SK-N-MC (cell line): ENCODE measurements around the gene TCF12.

Experiments
- DNase-seq: peaks from one replicate; pipeline ENCODE4 v3.0.0-alpha.2; 2011; ENCODE audit warnings: low read depth, low spot score
- H3K27ac ChIP-seq: fragments of 200-600 bp; sonication (generic); 2 replicates; pipeline ENCODE4 v1.5.1; 2016; ENCODE audit warnings: mixed run types
- H3K36me3 ChIP-seq: fragments of 200-600 bp; sonication (generic); 2 replicates; pipeline ENCODE4 v1.6.1; 2017; ENCODE audit warnings: antibody characterized with exemption, low read length, mixed read lengths; ENCODE audit not compliant: insufficient read depth
- H3K4me3 ChIP-seq: fragments of 200-600 bp; sonication (generic); 2 replicates; pipeline ENCODE4 v1.5.1; 2016
- H3K9ac ChIP-seq: fragments of 200-600 bp; sonication (generic); 2 replicates; pipeline ENCODE4 v1.8.0; 2017; ENCODE audit warnings: mixed run types, mixed read lengths; ENCODE audit not compliant: insufficient read length
- H3K9me3 ChIP-seq: fragments of 200-600 bp; sonication (generic); 2 replicates; pipeline ENCODE4 v1.6.1; 2017; ENCODE audit warnings: low read depth, mild to moderate bottlenecking, antibody characterized with exemption, low read length, moderate library complexity, mixed read lengths
- EZH2 ChIP-seq: fragments of 200-600 bp; sonication (generic); IDR thresholded peaks from one replicate; pipeline ENCODE4 v1.6.1; 2017; ENCODE audit warnings: antibody characterized with exemption
- FOXP2 ChIP-seq: optimal IDR thresholded peaks from 2 replicates; pipeline ENCODE3; 2011; ENCODE audit warnings: mild to moderate bottlenecking, moderate library complexity; ENCODE audit not compliant: insufficient read depth; ENCODE audit errors: extremely low read length, control extremely low read depth
- POLR2AphosphoS5 ChIP-seq: IDR thresholded peaks from 2 replicates; pipeline ENCODE4 v1.6.1; 2012; ENCODE audit warnings: mild to moderate bottlenecking, low read depth, low read length, borderline replicate concordance

TCF12 gene

GRCh38 chr15:56984681-56985481, 66.4 kb downstream of the TCF12 start:
- DNase-seq: peak; percentile 87
- no peaks in the 10 kb centered on the region for H3K9me3 ChIP-seq
- no peaks in the 10 kb centered on the region for H3K36me3 ChIP-seq
- TF ChIP-seq POLR2AphosphoS5 (peak; percentile 72; the same call in 1 of the 2 replicates), FOXP2 (no peak)
- peak overlapping the region; percentile 60 for H3K9ac ChIP-seq
- peak overlapping the region; percentile 95 for H3K27ac ChIP-seq
- H3K4me3 ChIP-seq: peak overlapping the region; percentile 68

- no peak for TF ChIP-seq POLR2AphosphoS5
- TF ChIP-seq EZH2: no peak
- no peak for TF ChIP-seq FOXP2
- H3K9me3 ChIP-seq: no peaks in the 10 kb centered on the region
- H3K9ac ChIP-seq: peak overlapping the region; percentile 60
- H3K36me3 ChIP-seq: no peaks in the 10 kb centered on the region
- DNase-seq: no peak
- peak overlapping the region; percentile 68 for H3K4me3 ChIP-seq
- peak overlapping the region; percentile 95 for H3K27ac ChIP-seq
Observed at GRCh38 chr15:56985856-56986255, 67.4 kb downstream of the TCF12 start.

GRCh38 chr15:56987286-56987685, 68.8 kb downstream of the TCF12 start:
- Histone ChIP-seq H3K4me3 (peak overlapping the region; percentile 37; the same call in 1 of the 2 replicates), H3K36me3 (peaks cover under 1% of the 10 kb centered on the region), H3K9me3 (no peaks in the 10 kb centered on the region), H3K27ac (peak overlapping the region; percentile 95), H3K9ac (peak overlapping the region; percentile 53)
- DNase-seq: no peak
- TF ChIP-seq EZH2 (no peak), POLR2AphosphoS5 (no peak), FOXP2 (no peak)

GRCh38 chr15:56988219-56988618, 69.8 kb downstream of the TCF12 start:
- peaks cover 10% of the 10 kb centered on the region for H3K36me3 ChIP-seq
- peaks cover 2% of the 10 kb centered on the region; the same call in 1 of the 2 replicates for H3K9me3 ChIP-seq
- H3K27ac ChIP-seq: peak overlapping the region; percentile 95
- H3K9ac ChIP-seq: peak overlapping the region; percentile 53
- no peak overlapping the region for H3K4me3 ChIP-seq
- DNase-seq: no peak
- no peak for TF ChIP-seq EZH2
- TF ChIP-seq POLR2AphosphoS5: no peak
- no peak for TF ChIP-seq FOXP2

- Histone ChIP-seq H3K4me3 (no peak overlapping the region), H3K27ac (no peak overlapping the region), H3K36me3 (peaks cover 22% of the 10 kb centered on the region), H3K9me3 (peaks cover 9% of the 10 kb centered on the region; the same call in 1 of the 2 replicates), H3K9ac (peak overlapping the region; percentile 10)
- DNase-seq: no peak
- TF ChIP-seq EZH2: no peak
- TF ChIP-seq POLR2AphosphoS5: no peak
- TF ChIP-seq FOXP2: no peak
Observed at GRCh38 chr15:56989411-56989924, 71.0 kb downstream of the TCF12 start.

- DNase-seq: no peak
- Histone ChIP-seq H3K4me3 (no peak overlapping the region), H3K36me3 (peaks cover 23% of the 10 kb centered on the region), H3K9ac (no peak overlapping the region), H3K9me3 (peaks cover 13% of the 10 kb centered on the region; the same call in 1 of the 2 replicates), H3K27ac (no peak overlapping the region)
- TF ChIP-seq EZH2: no peak
- TF ChIP-seq FOXP2: no peak
- no peak for TF ChIP-seq POLR2AphosphoS5
Observed at GRCh38 chr15:56991017-56991416, 72.6 kb downstream of the TCF12 start.

- Histone ChIP-seq H3K9ac (no peak overlapping the region), H3K27ac (no peak overlapping the region), H3K9me3 (peaks cover 13% of the 10 kb centered on the region; the same call in 1 of the 2 replicates), H3K36me3 (peaks cover 28% of the 10 kb centered on the region), H3K4me3 (no peak overlapping the region)
- no peak for DNase-seq
- TF ChIP-seq FOXP2 (no peak), POLR2AphosphoS5 (no peak), EZH2 (no peak)
Observed at GRCh38 chr15:56992725-56993124, 74.3 kb downstream of the TCF12 start.

- no peak for TF ChIP-seq POLR2AphosphoS5
- no peak for TF ChIP-seq EZH2
- no peak for TF ChIP-seq FOXP2
- Histone ChIP-seq H3K9me3 (peaks cover 13% of the 10 kb centered on the region; the same call in 1 of the 2 replicates), H3K27ac (no peak overlapping the region), H3K4me3 (no peak overlapping the region), H3K9ac (no peak overlapping the region), H3K36me3 (peaks cover 28% of the 10 kb centered on the region)
- no peak for DNase-seq
Observed at GRCh38 chr15:56994280-56994679, 75.8 kb downstream of the TCF12 start.
